ENCODE data around the gene OR52E2.

GRCh38 chr11:5046754-5047330 is 12.6 kb downstream of the OR52E2 start:
- TF ChIP-seq CTCF (IDR thresholded peaks at IDR 0.05; ENCODE audit: low read depth, low read length, poor library complexity, severe bottlenecking) (no peak), EZH2phosphoT487 (IDR thresholded peaks at IDR 0.05; ENCODE audit: borderline replicate concordance, low read length) (no peak)
